ENCODE data around the gene GMFB. TPM values are rescaled to one million over a fixed set of nuclear protein-coding genes. Genes with fewer than 3 reads are reported as not detected.

The GMFB gene
- total and polyA plus RNA-seq, 9 of the 15 experiments (the other 6 are each of a cell fraction or from before 2014, with no cell fraction given) = 14.0 to 31.7 (median 20.5) TPM

- TF ChIP-seq, protein P1, sequence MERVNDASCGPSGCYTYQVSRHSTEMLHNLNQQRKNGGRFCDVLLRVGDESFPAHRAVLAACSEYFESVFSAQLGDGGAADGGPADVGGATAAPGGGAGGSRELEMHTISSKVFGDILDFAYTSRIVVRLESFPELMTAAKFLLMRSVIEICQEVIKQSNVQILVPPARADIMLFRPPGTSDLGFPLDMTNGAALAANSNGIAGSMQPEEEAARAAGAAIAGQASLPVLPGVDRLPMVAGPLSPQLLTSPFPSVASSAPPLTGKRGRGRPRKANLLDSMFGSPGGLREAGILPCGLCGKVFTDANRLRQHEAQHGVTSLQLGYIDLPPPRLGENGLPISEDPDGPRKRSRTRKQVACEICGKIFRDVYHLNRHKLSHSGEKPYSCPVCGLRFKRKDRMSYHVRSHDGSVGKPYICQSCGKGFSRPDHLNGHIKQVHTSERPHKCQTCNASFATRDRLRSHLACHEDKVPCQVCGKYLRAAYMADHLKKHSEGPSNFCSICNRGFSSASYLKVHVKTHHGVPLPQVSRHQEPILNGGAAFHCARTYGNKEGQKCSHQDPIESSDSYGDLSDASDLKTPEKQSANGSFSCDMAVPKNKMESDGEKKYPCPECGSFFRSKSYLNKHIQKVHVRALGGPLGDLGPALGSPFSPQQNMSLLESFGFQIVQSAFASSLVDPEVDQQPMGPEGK (CRISPR knock-in tag; IDR thresholded peaks at IDR 0.05; ENCODE audit: borderline replicate concordance) = no peak
- TF ChIP-seq GATA2 (CRISPR knock-in tag; IDR thresholded peaks at IDR 0.05) (no peak), FOXK2 (conservative IDR thresholded peaks at IDR 0.05 in 1 of 2, IDR thresholded peaks at IDR 0.05 in 1 of 2; ENCODE audit: low read depth in 2 of 2) (no peak), MYC (IDR thresholded peaks at IDR 0.05; ENCODE audit: low read depth, low read length) (peak; percentile 56; the same call in 1 of the 2 replicates), MYC (CRISPR knock-in tag; IDR thresholded peaks at IDR 0.05; ENCODE audit: borderline replicate concordance, low read depth) (no peak), CTBP1 (IDR thresholded peaks at IDR 0.05; ENCODE audit: borderline replicate concordance) (peak; percentile 84; the same call in 1 of the 2 replicates), ZBTB1 (CRISPR knock-in tag; IDR thresholded peaks at IDR 0.05; ENCODE audit: borderline replicate concordance, low read depth) (no peak), ZNF282 (CRISPR knock-in tag; IDR thresholded peaks at IDR 0.05) (no peak), SRSF1 (IDR thresholded peaks at IDR 0.05; ENCODE audit: low read depth, low read length) (no peak), KLF16 (IDR thresholded peaks at IDR 0.05) (peak; percentile 50; the same call in 1 of the 2 replicates), CREM (IDR thresholded peaks at IDR 0.05; ENCODE audit: low read depth) (peak; percentile 24; the same call in 1 of the 2 replicates), NCOA2 (IDR thresholded peaks at IDR 0.05; ENCODE audit: partially characterized antibody in 2 of 2) (no peak), PTTG1 (tag; IDR thresholded peaks at IDR 0.05; ENCODE audit: low read depth) (no peak), PPARD (CRISPR knock-in tag; IDR thresholded peaks at IDR 0.05) (no peak), BRF1 (IDR thresholded peaks at IDR 0.05; ENCODE audit: borderline replicate concordance, extremely low read depth, insufficient read length) (no peak), TEAD4 (IDR thresholded peaks at IDR 0.05; ENCODE audit: low read length) (no peak), TEAD4 (CRISPR knock-in tag; IDR thresholded peaks at IDR 0.05; ENCODE audit: borderline replicate concordance) (no peak), GTF2B (IDR thresholded peaks at IDR 0.05; ENCODE audit: extremely low read depth, insufficient read length) (no peak), HCFC1 (IDR thresholded peaks at IDR 0.05; ENCODE audit: low read depth, low read length) (peak; percentile 42), MEIS2 (IDR thresholded peaks at IDR 0.05; ENCODE audit: partially characterized antibody) (peak; percentile 66), NEUROD1 (IDR thresholded peaks at IDR 0.05; ENCODE audit: borderline replicate concordance, low read depth, low read length, partially characterized antibody) (peak; percentile 70), TOE1 (IDR thresholded peaks at IDR 0.05; ENCODE audit: borderline replicate concordance) (peak; percentile 82; the same call in 1 of the 2 replicates), TOE1 (CRISPR knock-in tag; IDR thresholded peaks at IDR 0.05; ENCODE audit: borderline replicate concordance, low read depth) (no peak)
- TF ChIP-seq, protein P2, sequence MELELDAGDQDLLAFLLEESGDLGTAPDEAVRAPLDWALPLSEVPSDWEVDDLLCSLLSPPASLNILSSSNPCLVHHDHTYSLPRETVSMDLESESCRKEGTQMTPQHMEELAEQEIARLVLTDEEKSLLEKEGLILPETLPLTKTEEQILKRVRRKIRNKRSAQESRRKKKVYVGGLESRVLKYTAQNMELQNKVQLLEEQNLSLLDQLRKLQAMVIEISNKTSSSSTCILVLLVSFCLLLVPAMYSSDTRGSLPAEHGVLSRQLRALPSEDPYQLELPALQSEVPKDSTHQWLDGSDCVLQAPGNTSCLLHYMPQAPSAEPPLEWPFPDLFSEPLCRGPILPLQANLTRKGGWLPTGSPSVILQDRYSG (tag; conservative IDR thresholded peaks at IDR 0.05; ENCODE audit: low read depth) = no peak
Observed at GRCh38 chr14:54509546-54510501, 21.0 kb upstream of the GMFB start, which contains the start of gene CGRRF1 (continued).
